ENCODE measurements around the gene LGALS9B.
"Not testable (repeated sequence)": the region's sequence is repeated elsewhere in the genome, so short reads cannot be mapped to it uniquely, and the experiment has no call there.

DNA sequence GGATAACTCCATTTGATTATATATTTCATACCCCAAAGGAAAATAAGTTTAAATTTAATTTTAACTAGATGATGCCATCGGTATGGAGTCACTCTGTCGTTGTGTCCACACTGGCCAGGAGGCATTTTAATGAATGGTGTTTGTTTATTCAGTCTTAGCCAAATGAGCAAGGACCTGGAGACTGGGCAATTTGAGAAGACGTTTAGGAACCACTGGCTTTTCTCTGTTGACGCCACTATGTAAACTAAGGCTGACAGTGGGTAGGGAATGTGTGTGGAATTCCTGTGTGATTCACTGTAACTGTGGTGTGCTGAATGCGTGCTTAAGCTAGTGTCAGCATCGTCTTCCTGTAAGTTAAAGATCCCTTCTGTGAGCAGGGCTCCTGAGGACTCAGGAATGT lies 17.6 kb upstream of the LGALS9B start:
- not testable (repeated sequence) for TF ChIP-seq GABPA (IDR thresholded peaks at IDR 0.05 in 1 of 2, conservative IDR thresholded peaks at IDR 0.05 in 1 of 2); JUND (IDR thresholded peaks at IDR 0.05); RXRA (IDR thresholded peaks at IDR 0.05); EGR1 (IDR thresholded peaks at IDR 0.05; ENCODE audit: low read depth in 2 of 2); YY1 (IDR thresholded peaks at IDR 0.05)
- TF ChIP-seq, protein P1, sequence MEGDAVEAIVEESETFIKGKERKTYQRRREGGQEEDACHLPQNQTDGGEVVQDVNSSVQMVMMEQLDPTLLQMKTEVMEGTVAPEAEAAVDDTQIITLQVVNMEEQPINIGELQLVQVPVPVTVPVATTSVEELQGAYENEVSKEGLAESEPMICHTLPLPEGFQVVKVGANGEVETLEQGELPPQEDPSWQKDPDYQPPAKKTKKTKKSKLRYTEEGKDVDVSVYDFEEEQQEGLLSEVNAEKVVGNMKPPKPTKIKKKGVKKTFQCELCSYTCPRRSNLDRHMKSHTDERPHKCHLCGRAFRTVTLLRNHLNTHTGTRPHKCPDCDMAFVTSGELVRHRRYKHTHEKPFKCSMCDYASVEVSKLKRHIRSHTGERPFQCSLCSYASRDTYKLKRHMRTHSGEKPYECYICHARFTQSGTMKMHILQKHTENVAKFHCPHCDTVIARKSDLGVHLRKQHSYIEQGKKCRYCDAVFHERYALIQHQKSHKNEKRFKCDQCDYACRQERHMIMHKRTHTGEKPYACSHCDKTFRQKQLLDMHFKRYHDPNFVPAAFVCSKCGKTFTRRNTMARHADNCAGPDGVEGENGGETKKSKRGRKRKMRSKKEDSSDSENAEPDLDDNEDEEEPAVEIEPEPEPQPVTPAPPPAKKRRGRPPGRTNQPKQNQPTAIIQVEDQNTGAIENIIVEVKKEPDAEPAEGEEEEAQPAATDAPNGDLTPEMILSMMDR (IDR thresholded peaks at IDR 0.05; ENCODE audit: low read depth, low read length, missing input control), result not testable (repeated sequence)
- TF ChIP-seq, protein P2, sequence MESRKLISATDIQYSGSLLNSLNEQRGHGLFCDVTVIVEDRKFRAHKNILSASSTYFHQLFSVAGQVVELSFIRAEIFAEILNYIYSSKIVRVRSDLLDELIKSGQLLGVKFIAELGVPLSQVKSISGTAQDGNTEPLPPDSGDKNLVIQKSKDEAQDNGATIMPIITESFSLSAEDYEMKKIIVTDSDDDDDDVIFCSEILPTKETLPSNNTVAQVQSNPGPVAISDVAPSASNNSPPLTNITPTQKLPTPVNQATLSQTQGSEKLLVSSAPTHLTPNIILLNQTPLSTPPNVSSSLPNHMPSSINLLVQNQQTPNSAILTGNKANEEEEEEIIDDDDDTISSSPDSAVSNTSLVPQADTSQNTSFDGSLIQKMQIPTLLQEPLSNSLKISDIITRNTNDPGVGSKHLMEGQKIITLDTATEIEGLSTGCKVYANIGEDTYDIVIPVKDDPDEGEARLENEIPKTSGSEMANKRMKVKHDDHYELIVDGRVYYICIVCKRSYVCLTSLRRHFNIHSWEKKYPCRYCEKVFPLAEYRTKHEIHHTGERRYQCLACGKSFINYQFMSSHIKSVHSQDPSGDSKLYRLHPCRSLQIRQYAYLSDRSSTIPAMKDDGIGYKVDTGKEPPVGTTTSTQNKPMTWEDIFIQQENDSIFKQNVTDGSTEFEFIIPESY (IDR thresholded peaks at IDR 0.05), result not testable (repeated sequence)
- TF ChIP-seq, protein P3, sequence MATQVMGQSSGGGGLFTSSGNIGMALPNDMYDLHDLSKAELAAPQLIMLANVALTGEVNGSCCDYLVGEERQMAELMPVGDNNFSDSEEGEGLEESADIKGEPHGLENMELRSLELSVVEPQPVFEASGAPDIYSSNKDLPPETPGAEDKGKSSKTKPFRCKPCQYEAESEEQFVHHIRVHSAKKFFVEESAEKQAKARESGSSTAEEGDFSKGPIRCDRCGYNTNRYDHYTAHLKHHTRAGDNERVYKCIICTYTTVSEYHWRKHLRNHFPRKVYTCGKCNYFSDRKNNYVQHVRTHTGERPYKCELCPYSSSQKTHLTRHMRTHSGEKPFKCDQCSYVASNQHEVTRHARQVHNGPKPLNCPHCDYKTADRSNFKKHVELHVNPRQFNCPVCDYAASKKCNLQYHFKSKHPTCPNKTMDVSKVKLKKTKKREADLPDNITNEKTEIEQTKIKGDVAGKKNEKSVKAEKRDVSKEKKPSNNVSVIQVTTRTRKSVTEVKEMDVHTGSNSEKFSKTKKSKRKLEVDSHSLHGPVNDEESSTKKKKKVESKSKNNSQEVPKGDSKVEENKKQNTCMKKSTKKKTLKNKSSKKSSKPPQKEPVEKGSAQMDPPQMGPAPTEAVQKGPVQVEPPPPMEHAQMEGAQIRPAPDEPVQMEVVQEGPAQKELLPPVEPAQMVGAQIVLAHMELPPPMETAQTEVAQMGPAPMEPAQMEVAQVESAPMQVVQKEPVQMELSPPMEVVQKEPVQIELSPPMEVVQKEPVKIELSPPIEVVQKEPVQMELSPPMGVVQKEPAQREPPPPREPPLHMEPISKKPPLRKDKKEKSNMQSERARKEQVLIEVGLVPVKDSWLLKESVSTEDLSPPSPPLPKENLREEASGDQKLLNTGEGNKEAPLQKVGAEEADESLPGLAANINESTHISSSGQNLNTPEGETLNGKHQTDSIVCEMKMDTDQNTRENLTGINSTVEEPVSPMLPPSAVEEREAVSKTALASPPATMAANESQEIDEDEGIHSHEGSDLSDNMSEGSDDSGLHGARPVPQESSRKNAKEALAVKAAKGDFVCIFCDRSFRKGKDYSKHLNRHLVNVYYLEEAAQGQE (IDR thresholded peaks at IDR 0.05), result not testable (repeated sequence)
